ENCODE results near the gene IRF7.

IRF7 gene

DNA sequence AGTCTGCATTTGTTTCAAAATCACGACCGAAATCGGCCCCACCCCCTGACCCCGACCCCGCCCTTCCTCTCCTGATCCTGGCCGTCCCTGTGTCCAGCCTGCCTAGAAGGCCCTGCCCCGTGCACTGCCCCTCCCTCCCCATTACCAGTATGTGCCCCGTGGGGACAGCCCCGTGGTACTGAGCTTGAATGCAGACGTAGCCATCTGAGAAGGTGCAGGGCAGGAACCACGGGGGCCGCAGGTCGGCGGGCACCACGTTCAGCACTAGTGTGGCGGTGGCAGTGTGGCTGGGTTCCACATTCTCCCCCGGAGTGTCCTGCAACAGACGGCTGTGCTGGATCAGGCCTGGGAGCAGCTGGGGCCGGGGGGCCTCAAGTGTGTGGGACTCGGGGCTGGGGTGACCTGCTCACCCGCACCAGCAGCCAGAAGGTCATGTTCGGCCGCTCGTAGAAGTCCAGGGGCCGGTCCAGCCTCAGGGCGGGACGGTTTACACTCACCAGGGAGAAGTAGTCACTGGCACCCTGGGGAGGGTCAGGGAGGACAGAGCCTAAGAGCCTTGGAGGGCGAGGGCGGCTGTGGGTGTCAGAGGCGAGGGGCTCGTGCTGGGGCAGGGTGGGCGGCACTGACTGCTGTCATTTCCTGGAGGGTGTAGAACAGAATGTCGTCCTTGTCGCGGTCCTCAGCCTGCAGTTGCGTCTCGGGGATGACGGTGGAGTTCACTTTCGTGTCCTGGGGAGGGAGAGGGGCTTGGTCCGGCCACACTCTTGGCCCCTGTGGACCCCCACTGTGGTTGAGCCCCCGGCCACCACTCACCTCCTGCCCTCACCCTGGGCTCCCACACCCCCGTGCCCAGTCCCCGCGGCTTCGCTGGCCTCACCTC is 5.4 kb upstream of the IRF7 start:
- no peak for DNase-seq (ENCODE audit: low read depth)

DNA sequence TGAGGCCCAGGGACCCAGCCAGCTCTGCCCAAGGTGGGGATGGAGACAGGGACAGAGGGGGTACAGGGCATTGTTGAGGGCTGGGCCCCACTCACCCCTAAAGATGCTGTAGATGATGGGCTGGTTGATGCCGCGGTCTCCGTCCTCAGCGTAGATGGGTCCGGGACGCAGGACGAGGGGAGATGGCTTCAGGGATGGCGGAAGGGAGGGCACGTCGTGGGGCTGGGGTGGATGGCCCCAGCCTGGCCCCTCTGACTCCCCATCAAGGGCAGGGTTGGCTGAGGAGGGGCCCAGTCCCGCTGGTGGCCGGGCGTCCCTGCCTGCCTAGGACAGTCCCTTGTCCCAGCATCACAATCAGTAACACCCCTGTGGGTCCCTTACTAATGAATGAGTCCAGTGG is 4.5 kb upstream of the IRF7 start:
- DNase-seq (ENCODE audit: low read depth): no peak

DNA sequence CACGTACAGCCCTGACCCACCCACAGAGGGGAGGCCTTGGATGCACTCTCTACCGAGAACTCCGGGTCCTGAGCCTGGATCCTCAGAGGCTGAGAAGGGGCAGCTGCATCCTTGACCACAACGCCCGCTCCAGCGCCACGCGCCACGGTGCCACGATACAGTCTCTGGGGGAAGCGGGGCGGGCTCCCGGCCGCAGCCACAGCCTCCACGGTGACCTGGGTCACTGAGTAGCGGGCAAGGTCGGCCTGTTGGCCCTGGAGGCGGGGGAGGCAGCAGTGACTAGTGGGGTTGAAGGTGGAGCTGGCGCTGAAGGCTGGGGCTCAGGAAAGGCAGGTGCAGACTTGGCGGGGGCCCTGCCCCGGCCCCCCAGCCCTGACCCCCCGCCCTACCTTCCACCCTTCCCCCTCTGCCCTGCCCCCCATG is 3.9 kb upstream of the IRF7 start:
- DNase-seq (ENCODE audit: low read depth): no peak

DNA sequence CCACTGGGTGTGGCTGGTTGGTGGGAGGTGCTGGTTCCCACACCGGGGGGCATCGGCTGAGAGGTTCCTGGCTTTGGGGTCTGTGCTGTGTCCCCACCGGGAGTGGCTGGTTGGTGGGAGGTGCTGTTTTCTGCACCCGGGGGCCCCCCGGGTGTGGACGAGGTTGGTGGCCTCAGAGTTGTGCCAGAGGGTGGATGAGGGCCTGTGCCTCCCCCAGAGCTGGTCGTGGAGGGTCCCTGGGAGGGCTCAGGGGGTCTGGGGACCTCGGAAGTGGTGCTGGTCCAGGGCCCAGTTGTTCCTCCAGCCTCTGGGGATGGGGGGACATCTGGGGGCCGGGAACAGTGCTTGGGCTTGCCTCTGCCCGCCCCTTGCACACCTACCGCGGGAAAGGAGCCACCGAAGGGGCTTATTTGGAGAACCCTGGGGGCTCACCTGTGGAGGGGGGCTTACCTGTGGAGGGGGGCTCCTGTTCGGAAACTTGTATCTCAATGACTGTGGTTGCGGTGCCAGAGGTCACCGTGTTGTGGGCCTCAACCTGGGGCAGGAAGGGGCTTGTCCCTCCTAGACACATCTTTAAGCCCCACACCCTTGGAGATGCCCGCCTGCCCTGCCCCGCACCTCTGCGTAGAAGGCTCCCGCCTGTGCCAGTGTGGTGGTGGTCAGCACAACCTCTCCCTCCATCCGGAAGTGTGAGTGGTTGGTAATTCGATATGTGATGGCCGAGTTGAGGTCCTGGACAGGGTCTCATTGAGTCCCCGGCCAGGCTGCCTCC is 3.3 kb upstream of the IRF7 start:
- DNase-seq (ENCODE audit: low read depth): no peak

DNA sequence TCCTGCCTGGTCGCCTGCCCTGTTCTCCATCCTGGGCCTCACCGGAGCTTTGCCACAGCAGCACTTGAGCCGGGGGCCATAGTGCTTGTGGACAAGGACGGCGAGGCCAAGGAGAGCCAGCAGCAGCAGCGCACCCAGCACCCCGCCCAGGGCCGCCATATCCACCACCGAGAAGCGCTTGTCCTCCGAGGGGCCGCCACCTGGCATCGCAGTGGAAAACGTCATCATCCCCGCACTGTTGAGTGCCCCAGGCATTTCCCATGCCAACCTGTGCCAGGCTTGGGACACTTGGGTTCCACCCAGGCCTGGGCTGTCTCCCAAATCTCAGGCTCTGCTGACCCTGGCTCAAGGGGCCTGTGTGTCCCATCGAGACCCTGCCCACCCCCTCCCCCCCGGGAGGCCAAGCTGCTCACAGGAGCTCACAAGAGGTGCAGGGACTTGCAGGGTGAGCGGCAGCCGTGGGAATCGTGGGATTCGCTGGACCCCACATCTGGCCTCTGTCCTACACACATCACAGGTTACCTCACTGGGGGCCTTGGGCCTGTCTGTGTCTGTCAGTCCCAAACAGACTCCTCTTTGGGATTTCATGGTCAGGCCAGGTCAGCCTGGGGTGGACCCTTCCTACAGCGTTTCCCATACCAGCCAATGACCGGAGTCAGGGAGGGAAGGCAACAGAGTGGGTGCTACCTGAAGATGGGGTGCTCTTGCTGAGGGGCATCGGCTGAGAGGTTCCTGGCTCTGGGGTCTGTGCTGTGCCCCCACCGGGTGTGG is 2.3 kb upstream of the IRF7 start:
- no peak for DNase-seq (ENCODE audit: low read depth)

DNA sequence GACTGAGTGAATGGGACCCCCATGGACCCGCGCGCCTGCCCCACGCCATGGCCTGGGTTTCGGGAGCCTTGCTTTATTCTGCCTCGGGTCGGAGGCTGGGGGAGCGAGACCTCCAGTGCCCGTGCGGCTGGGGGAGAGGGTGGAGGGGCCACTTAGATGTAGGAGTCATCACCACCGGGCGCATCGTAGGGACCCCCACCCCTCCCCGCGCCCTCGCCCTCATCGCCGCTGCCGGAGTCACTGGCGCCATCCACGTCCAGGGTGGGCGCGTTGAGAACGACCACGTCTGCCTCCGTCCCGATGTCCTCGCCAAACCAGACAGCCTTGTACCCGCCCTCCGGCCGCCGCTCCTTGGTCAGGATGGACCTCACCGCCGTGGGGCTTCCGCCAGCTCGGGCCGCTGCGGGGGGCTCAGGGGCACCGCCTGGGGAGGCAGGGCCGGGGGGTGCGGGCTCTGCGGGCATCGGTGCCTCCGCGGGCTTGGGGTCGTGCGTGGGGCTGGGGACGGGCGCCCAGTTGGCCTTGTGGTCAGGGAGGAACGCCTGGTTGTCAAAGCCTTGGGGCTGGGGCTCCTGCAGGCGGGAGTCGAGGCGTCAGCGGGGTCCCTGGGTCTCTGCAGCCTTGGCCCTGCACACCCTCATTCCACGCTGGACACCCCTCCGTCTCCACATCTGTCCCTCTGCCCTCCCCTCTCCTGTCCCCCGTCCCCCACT is 1.6 kb upstream of the IRF7 start:
- DNase-seq (ENCODE audit: low read depth): no peak

DNA sequence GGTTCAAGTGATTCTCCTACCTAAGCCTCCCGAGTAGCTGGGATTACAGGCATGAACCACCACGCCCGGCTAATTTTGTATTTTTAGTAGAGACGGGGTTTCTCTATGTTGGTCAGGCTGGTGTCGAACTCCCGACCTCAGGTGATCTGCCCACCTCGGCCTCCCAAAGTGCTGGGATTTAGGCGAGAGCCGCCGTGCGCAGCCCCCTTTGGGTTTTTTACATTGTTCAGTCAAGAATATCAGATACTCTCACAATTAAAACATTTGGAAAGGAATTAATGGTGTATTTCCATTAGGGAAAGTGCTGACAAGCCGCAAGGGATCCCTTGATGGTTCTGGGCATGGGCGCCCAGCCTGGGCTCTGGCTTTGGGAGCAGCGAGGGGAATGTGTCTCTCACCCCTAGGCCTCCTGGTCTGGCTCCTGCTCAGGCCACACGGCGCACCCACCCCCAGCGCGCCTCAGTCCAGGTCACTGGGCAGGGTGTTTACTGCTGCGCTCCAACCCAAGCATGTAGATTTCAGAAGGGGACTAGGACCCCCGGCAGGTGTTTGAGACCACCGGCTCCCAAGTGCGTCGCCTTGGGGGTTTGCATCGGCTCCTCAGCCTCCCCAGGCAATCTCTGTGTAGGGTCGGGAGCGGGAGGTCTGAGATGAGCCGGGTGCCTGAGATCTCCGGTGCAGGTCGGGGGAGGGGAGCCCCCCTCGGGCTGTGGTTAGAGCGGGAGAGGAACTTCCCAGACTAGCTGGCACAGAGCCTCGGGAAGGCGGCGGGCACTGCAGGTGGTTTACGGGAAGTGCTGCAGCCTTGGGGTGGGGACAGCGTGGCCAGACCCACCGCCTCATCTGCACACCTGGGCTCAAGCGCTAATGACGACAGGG is 809 bp upstream of the IRF7 start:
- no peak for DNase-seq (ENCODE audit: low read depth)

DNA sequence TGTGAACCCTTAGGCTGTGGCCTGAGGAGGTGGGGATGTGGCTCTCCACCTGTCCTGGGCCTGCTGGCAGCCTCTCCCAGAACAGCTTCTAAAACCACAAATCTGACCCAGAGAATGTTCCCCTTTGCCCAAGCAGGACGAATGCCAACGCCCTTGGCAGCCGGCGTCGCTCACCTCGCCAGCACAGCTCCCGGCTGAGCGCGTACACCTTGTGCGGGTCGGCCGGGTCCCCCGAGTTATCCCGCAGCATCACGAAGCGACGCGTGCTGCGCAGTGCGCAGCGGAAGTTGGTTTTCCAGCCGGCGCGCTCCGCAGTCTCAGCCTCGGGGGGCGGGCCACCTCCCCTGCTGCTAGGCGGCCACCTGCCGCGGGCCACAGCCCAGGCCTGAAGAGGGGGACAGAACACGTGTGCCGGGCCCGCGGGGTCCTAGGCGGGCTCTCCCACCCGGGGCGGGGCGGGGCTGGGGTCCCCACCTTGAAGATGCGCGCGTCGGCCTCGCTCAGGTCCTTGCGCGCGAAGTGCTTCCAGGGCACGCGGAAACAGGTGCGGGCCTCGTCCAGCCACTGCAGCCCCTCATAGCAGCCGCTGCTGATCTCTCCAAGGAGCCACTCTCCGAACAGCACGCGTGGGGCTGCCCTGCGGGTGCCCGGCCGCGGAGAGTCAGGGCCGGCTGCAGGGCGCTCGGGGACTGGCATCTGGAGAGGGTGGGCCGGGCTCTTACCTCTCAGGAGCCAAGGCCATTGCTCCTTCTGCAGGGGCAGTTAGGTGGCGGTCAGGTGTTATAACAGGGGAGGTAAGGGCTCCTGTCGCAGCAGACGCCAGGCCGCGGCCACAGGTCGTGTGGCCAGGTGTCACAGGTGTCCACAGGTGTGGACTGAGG is 887 bp downstream of the IRF7 start:
- no peak for DNase-seq (ENCODE audit: low read depth)

DNA sequence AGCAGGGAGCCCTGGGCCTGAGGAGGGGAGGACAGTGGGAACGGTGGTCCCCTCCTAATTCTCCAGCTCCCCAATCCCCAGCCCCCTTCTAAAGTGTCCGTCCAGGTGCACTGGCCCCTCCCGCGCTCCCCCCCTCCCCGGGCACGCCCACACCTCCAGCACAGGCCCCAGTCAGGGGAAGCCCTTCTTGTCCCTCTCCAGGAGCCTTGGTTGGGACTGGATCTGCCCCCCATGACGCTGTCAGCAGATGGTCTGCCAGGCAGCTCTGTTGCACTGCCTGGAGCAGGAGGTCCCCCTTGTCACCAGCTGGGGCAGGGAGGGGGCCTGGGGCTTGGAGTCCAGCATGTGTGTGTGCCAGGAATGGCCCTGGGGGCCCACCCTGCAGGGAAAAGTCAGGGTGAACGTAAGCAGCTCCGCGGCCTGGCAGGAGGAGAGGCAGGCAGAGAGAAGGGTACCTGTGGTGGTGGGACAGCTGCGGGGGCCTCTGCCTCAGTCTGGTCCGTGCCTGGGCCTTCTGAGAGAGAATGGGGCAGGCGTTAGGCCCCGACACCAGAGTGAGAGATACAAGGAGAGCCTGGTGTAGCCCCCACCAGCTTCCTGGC is 1.6 kb downstream of the IRF7 start:
- no peak for DNase-seq (ENCODE audit: low read depth)

DNA sequence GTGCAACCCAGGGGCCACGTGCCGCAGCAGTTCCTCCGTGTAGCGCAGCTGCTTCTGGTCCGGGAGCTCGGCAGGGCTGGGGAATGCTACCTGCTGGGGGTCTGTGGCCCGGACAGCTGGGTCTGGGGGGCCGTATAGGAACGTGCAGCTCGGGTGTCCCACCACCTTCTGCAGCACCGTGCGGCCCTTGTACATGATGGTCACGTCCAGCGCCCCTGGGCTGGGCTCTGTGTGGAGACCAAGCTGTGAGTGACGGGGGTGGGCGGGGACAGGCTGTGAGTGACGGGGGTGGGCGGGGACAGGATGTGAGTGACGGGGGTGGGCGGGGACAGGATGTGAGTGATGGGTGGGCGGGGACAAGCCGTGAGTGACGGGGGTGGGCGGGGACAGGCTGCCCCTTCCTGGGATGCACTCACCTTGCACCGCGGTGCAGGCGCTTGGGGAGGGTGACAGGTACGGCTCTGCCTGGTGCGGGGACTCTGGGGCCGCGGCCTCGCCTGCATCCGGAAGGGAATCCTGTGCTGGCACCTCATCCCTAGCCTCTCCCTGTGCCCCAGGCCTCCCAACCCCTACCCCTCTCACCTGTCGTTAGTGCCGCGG is 2.3 kb downstream of the IRF7 start:
- DNase-seq (ENCODE audit: low read depth): no peak

DNA sequence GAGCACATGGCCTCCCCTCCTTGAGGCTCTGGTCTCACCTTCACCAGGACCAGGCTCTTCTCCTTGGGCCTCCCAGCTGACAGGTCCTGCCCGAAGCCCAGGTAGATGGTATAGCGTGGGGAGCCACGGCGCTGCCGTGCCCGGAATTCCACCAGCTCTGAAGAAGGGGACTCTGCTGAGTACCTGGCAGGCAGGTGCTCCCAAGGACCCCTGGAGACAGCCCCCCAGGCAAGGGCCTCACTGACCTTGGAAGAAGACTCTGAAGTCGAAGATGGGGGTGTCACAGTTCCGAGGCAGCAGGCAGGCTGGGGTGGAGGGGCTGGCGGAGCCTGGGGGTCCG is 2.8 kb downstream of the IRF7 start:
- DNase-seq (ENCODE audit: low read depth): no peak

DNA sequence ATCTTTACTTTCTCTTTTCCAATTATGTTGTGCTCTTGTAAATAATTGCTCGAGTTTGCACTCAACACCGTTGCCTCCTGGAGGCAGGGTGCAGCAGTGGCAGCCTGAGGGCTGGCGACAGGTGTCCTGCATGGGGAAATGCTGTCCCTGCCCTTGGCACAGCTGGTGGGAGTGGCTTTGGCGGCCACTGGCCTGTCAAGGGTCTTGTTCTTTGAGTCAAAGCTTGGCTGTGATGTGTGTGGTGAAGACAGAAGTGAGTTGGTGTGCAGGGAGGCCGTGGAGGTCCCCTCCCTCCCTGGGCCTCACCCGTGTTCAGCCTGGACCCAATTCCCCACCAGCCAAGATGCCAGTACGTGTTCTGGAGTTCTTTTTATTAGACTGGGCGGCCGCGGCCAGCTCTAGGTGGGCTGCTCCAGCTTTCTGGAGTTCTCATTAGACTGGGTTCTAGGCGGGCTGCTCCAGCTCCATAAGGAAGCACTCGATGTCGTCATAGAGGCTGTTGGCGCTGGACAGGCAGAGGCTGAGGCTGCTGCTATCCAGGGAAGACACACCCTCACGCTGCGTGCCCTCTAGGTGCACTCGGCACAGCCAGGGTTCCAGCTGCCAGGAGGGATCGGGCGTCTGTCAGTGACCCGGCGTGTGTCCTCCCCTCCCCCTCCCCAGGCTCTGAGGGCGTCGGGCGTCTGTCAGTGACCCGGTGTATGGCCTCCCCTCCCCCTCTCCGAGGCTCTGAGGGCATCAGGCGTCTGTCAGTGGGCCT is 3.4 kb downstream of the IRF7 start:
- no peak for DNase-seq (ENCODE audit: low read depth)

DNA sequence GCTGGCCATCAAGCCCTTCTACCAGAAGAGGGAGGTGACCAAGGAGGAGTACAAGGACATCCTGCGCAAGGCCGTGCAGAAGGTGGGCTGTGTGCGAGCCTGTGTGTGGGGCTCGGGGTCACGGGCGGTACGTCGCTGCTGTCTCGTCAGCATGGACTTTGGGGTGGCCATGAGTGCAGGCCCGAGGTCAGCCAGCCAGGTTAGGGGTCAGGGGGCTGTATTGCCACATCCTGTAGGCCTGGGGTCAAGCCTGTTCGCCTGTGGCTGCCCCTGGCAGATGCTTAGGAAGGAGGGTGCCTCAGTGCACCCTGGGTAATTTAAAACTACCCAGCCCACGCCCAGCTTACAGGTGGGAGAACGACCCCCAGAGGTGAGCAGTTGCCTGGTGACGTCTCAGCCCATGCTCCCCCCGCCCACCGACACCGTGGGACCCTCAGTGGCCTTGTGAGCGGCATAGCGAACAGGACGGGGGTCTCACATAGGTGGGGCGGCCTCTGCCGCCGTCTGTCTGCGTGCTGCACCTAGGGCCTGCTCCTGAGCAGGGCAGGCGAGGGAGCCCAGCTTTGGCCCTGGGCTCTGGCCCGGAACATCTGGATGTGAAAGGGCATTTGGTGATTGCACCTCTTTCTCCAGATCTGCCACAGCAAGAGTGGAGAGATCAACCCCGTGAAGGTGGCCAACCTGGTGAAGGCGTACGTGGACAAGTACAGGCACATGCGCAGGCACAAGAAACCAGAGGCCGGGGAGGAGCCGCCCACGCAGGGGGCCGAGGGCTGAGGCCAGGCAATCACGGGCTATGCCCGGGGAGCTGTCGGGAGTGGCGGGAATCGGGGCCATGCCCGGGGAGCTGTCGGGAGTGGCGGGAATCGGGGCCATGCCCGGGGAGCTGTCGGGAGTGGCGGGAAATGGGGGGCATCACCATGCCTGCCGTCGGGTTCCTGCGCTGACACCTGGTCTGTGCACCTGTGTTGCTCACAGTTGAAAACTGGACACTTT is 4.5 kb downstream of the IRF7 start:
- no peak for DNase-seq (ENCODE audit: low read depth)

DNA sequence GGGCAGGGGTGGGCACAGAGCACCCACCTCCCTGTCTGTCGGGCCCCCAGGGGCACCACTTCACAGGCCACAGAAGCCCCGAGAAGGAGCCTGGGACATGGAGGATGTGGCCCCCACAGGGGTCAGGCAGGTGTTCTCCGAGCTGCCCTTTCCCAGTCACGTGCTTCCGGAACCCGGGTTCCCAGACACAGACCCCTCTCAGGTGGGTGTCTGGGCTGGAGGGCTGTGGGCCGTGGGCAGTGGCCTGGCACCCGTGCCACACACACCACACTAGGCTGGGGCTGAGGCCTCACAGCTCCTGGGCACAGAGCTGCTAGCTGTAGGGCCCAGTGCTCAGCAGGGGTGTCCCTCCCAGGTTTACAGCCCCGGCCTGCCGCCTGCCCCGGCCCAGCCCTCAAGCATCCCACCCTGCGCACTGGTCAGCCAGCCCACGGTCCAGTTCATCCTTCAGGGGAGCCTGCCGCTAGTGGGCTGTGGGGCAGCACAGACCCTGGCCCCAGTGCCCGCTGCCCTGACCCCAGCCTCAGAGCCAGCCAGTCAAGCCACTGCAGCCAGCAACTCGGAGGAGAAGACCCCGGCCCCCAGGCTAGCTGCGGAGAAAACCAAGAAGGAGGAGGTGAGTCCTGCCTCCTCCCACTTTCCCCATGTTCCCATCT is 5.5 kb downstream of the IRF7 start:
- DNase-seq (ENCODE audit: low read depth): no peak

DNA sequence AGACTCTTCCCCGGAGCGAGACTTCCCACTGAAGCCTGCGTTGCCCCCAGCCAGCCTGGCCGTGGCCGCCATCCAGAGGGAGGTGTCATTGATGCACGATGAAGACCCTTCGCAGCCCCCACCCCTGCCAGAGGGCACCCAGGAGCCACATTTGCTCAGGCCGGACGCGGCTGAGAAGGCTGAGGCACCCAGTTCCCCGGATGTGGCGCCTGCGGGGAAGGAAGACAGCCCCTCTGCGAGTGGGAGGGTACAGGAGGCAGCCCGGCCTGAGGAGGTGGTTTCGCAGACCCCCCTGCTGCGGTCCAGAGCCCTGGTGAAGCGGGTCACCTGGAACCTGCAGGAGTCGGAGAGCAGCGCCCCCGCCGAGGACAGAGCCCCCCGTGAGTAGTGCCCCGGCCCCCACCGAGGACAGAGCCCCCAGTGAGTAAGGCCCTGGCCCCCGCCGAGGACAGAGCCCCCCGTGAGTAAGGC is 6.4 kb downstream of the IRF7 start:
- no peak for DNase-seq (ENCODE audit: low read depth)

DNA sequence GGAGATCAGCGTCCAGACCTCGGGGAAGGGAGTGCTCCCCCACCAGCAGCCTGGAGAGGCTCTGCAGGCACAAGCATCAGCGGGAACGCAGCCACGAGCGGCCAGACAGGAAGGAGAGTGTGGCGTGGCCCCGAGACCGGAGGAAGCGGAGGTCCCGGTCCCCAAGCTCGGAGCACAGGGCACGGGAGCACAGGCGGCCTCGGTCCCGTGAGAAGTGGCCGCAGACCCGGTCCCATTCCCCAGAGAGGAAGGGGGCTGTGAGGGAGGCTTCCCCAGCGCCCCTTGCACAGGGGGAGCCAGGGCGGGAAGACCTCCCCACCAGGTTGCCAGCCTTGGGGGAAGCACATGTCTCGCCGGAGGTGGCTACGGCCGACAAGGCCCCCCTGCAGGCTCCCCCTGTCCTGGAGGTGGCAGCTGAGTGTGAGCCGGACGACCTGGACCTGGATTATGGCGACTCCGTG is 6.9 kb downstream of the IRF7 start:
- DNase-seq (ENCODE audit: low read depth): no peak
